HL-60 (cell line): ENCODE results near the gene EHF.

ENCODE experiments used
- DNase-seq, 2 experiments: peaks; one replicate each; pipeline ENCODE4 v3.0.0-alpha.2; 2010 to 2020; ENCODE audit warnings: low read depth in 1 of 2, low spot score in 1 of 2
- H3K27ac ChIP-seq: fragments of 250-450 bp; sonication (Bioruptor Pico); replicated peaks from 2 replicates; pipeline ENCODE4 v1.5.1; 2020; ENCODE audit warnings: mild to moderate bottlenecking, moderate library complexity
- H3K27me3 ChIP-seq: fragments of 250-450 bp; sonication (Bioruptor Pico); 2 replicates; pipeline ENCODE4 v1.5.1; 2021; ENCODE audit warnings: mild to moderate bottlenecking, moderate library complexity; ENCODE audit not compliant: insufficient read depth, poor library complexity, severe bottlenecking
- H3K4me3 ChIP-seq: replicated peaks from 2 replicates; pipeline ENCODE4 v1.5.1; 2011; ENCODE audit warnings: mild to moderate bottlenecking, control low read depth, low read length; ENCODE audit not compliant: insufficient read depth
- GABPA ChIP-seq: IDR thresholded peaks from 2 replicates; pipeline ENCODE4 v1.6.1; 2012; ENCODE audit warnings: low read depth
- POLR2AphosphoS5 ChIP-seq: IDR thresholded peaks from 2 replicates; pipeline ENCODE4 v1.6.1; 2012; ENCODE audit warnings: low read depth
- SPI1 ChIP-seq: IDR thresholded peaks from 2 replicates; pipeline ENCODE4 v1.6.1; 2012; ENCODE audit warnings: low read depth, mild to moderate bottlenecking, borderline replicate concordance
- TF ChIP-seq, protein P1 (sequence below): IDR thresholded peaks from 2 replicates; pipeline ENCODE4 v1.6.1; 2012; ENCODE audit warnings: low read depth; ENCODE audit not compliant: insufficient replicate concordance
- TF ChIP-seq, protein P2 (sequence below): IDR thresholded peaks from one replicate; pipeline ENCODE4 v1.5.1; 2011; ENCODE audit warnings: low read length, control low read depth, inconsistent platforms; ENCODE audit not compliant: insufficient read depth

The EHF gene

DNA sequence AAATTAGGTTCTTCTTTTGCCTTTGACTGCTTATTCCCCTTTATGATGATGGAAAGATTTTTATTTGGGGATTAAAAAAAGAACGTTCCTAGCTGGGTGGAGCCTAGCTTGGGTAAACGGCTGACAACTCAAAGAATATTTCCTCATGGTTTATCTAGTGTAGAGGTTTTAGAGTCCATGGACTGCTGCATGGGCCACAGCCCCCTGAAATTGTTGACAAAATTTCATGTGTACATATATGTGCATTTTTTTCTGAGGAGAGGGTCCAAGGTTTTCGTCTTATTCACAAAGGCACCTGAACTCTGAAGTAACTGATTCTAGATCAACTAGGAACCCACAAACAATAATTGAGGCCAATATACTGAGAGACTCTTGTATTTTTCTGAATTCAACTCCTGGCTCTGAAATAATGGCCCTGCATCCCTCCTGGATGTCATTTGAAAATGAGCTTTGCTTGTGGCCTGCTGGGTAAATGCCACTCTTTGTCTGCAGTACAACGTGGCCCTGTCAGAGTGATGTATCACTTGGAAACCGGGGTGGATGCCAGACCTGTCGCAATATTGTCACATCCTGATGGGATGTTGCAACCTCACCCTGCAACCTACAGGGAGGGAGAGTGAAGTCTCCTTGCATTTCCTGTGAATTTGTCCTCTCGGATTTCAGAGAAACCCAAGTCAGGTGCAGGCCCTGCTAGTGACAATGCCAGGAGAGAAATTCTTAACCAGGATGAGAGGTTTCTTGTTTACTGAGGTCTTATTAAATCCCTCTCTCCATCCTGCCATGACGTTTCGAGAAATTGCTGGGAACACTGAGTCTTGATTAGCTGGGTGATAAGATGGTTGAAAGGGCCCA is 33.8 kb downstream of the EHF start:
- peak; percentile 62 for TF ChIP-seq POLR2AphosphoS5
- TF ChIP-seq, protein P1, sequence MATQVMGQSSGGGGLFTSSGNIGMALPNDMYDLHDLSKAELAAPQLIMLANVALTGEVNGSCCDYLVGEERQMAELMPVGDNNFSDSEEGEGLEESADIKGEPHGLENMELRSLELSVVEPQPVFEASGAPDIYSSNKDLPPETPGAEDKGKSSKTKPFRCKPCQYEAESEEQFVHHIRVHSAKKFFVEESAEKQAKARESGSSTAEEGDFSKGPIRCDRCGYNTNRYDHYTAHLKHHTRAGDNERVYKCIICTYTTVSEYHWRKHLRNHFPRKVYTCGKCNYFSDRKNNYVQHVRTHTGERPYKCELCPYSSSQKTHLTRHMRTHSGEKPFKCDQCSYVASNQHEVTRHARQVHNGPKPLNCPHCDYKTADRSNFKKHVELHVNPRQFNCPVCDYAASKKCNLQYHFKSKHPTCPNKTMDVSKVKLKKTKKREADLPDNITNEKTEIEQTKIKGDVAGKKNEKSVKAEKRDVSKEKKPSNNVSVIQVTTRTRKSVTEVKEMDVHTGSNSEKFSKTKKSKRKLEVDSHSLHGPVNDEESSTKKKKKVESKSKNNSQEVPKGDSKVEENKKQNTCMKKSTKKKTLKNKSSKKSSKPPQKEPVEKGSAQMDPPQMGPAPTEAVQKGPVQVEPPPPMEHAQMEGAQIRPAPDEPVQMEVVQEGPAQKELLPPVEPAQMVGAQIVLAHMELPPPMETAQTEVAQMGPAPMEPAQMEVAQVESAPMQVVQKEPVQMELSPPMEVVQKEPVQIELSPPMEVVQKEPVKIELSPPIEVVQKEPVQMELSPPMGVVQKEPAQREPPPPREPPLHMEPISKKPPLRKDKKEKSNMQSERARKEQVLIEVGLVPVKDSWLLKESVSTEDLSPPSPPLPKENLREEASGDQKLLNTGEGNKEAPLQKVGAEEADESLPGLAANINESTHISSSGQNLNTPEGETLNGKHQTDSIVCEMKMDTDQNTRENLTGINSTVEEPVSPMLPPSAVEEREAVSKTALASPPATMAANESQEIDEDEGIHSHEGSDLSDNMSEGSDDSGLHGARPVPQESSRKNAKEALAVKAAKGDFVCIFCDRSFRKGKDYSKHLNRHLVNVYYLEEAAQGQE: no peak
- Histone ChIP-seq H3K27ac (no peak overlapping the region), H3K4me3 (no peak overlapping the region), H3K27me3 (no peaks in the 10 kb centered on the region)
- peak; percentile 77 to 82 for DNase-seq

DNA sequence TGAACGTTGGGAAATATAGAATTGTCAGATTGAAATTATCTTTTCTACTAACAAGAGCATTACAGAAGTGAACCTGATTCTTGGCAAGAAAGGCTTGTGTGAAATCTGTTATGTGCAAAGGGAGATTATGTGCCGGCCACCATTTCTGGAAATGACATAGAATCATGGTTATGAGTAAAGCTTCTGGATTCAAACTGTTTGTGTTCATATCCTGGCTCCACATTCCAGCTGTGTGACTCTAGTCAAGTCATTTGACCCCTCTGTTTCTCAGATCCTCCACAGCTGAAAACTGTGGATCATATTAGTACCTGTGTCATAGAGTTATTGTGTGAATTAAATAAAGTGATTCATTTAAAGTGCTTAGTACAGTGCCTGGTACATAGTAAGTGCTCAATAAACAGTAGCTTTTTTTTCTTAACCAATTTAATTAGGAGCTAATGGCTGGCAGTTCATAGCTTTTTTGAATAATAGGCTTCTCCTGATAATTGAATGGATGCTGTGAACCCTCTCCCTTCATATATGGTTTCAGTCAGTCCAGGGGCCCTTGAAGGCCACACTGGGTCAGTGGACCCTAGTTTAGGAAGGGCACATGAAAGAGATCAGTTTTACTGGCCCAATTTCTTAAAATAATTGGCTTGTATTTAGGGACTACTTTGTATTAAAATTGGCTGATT is 34.6 kb downstream of the EHF start:
- TF ChIP-seq, protein P1: no peak
- TF ChIP-seq GABPA (no peak), SPI1 (no peak), POLR2AphosphoS5 (no peak)
- TF ChIP-seq, protein P2, sequence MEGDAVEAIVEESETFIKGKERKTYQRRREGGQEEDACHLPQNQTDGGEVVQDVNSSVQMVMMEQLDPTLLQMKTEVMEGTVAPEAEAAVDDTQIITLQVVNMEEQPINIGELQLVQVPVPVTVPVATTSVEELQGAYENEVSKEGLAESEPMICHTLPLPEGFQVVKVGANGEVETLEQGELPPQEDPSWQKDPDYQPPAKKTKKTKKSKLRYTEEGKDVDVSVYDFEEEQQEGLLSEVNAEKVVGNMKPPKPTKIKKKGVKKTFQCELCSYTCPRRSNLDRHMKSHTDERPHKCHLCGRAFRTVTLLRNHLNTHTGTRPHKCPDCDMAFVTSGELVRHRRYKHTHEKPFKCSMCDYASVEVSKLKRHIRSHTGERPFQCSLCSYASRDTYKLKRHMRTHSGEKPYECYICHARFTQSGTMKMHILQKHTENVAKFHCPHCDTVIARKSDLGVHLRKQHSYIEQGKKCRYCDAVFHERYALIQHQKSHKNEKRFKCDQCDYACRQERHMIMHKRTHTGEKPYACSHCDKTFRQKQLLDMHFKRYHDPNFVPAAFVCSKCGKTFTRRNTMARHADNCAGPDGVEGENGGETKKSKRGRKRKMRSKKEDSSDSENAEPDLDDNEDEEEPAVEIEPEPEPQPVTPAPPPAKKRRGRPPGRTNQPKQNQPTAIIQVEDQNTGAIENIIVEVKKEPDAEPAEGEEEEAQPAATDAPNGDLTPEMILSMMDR: no peak
- no peak overlapping the region for H3K27ac ChIP-seq
- no peak for DNase-seq

DNA sequence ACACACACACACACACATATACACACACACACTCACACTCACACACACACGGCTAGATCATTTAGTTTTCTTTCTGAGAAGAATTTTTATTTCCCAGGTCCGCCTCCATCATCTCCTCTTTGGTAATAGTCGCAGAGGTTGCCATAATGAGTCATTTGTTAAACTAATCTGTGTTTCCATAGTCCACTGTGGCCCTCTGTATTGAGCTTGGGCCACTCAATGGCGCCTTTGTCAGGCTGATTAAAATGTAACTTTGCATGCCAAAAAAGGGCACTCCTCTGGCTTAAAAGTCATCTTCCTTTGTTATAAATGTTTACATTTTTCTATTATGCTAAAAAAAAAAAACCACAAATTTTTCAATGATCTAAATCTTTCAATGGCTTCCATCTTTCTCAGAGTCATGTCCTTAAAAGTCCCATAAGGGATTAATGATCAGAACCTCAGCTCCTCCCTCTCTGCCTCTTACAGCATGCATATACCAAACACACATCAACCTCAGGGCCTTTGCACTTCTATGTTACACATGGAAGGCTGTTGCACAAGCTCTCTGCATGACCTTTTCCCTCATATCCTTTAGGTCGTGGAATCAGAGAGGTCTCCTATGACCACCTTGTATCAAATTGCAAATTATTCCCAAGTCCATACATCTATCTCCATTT is 35.3 kb downstream of the EHF start:
- TF ChIP-seq, protein P1: no peak
- no peak for TF ChIP-seq POLR2AphosphoS5
- TF ChIP-seq, protein P2: no peak
- TF ChIP-seq SPI1: no peak
- TF ChIP-seq GABPA: no peak
- no peak for DNase-seq
- no peak overlapping the region for H3K27ac ChIP-seq
- H3K4me3 ChIP-seq: no peak overlapping the region
- no peaks in the 10 kb centered on the region for H3K27me3 ChIP-seq

More for the DNA sequence above, 34.6 kb downstream of the EHF start:
- Histone ChIP-seq H3K4me3 (no peak overlapping the region), H3K27me3 (no peaks in the 10 kb centered on the region)
